B cell (primary cell): ENCODE measurements around the gene OSM.

Experiments used
- CTCF ChIP-seq: fragments of 200-600 bp; IDR thresholded peaks from one replicate; pipeline ENCODE4 v1.8.0; 2022; ENCODE audit warnings: antibody characterized with exemption, mild to moderate bottlenecking
- EZH2 ChIP-seq: IDR thresholded peaks from 2 replicates; pipeline ENCODE4 v1.6.1; 2012; ENCODE audit warnings: borderline replicate concordance, low read depth, mild to moderate bottlenecking, moderate library complexity, low read length; ENCODE audit not compliant: insufficient read depth, poor library complexity, severe bottlenecking

GRCh38 chr22:30308518-30309230 lies 42.0 kb upstream of the OSM start:
- TF ChIP-seq CTCF (no peak), EZH2 (no peak)
